A549 treated with GW870086 at 1 μM for 4 hours (cell line): ENCODE results near the gene MRPL21. TPM values are rescaled to one million over a fixed set of nuclear protein-coding genes. Genes with fewer than 3 reads are reported as not detected.

Experiments used
- total RNA-seq: library from RNA; stranded (reverse); fragments of 200-300 nt; extraction: Qiagen RNA extraction; gene quantifications from 5 replicates; pipeline ENCODE4 v1.2.3, GENCODE V29; 2022; ENCODE audit warnings: low read depth

The MRPL21 gene
- 128 to 148 TPM (median 137 TPM) in 5 replicates for total RNA-seq

DNA sequence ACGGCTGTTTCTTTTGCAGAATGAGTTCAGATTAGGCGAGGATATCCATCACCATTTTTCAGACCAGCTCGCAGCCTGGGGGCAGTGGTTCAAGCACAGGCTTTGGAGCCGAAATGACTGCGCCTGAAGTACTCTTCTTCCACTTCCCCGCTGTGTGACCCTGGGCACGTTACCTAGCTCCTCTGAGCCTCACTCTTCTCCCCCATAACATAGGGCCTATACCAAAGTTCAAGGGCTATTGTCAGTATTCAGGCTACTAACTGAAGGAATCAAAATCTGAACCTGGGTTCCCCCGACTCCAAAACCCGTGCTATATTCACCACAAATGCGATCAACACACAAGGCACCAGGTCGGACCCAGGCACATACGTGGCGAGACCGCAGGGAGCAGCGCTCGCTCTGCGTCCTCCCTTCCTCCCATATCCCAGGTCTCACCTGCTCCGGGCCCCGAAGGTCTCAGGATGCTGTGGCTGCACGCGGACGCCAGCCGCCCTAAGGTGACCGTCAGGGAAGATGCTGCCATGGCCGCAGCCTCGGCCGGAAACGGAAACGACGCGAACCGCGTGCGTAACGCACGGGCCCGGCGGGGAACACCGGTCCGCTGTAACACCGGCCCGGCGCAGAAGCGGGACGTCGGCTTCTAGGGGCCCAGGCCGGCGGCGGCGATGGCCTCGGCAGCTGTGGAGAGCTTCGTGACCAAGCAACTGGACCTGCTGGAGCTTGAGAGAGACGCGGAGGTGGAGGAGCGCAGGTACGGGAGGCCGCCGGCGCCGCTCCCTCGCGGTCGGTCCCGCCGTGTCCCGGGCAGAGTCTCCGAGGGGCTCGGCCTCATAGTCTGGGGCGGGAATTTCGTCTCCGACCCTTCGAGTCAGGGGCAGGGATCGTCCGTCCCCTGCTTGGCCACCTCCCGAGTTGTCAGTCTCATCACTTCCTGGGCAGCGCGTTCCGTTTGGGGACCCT is at the start of gene MRPL21, which contains the start of gene IGHMBP2:
MRPL21 (minus strand) TSS at position 545 of the 960 bp plus-strand sequence; CDS start at position 523, 22 bp downstream.
IGHMBP2 (plus strand) TSS at position 604 of the 960 bp plus-strand sequence; CDS start at position 666, 62 bp downstream.

GRCh38 chr11:68841718-68842426 is 61.8 kb downstream of the MRPL21 start, which contains the start of gene CPT1A:
Gene CPT1A, minus strand, starts transcription at chr11:68841916. Its CDS starts 26,442 bp downstream, at chr11:68815474.

Other genes with a start within 250 kb of the MRPL21 start
- 10.8 to 23.8 TPM (median 17.0 TPM) in 5 replicates for gene GAL, start 219.3 kb downstream of the MRPL21 start, total RNA-seq
- gene TESMIN, start 152.3 kb downstream of the MRPL21 start, total RNA-seq = 4.3 to 6.8 TPM (median 5.7 TPM) in 5 replicates
- 27.3 to 31.7 TPM (median 30.9 TPM) in 5 replicates for gene CPT1A, start 61.9 kb downstream of the MRPL21 start, total RNA-seq
- gene IGHMBP2, start 59 bp upstream of the MRPL21 start, total RNA-seq = 12.0 to 16.8 TPM (median 14.8 TPM) in 5 replicates
- not detected in 5 replicates for gene MRGPRD, start 77.2 kb upstream of the MRPL21 start, total RNA-seq
- gene MRGPRF, start 109.4 kb upstream of the MRPL21 start, total RNA-seq = 0.06 to 0.09 TPM (median 0.08 TPM) in 3 of 5 replicates, not detected in the others
- 10.1 to 14.1 TPM (median 12.3 TPM) in 5 replicates for gene TPCN2, start 145.1 kb upstream of the MRPL21 start, total RNA-seq